Right atrium auricular region (tissue), 2 donors: ENCODE measurements around the gene IL1R1. TPM values are rescaled to one million over a fixed set of nuclear protein-coding genes. Genes with fewer than 3 reads are reported as not detected.

ENCODE experiments used
- DNase-seq: peaks from one replicate; pipeline ENCODE4 v3.0.0-alpha.2; 2019; ENCODE audit warnings: low spot score
- H3K27ac ChIP-seq, 2 donors: fragments of 200-600 bp; sonication (generic); 1 replicate in 1 of 2; 2 replicates in 1 of 2; pipeline ENCODE4 v1.5.1; 2016 to 2019
- H3K27me3 ChIP-seq, 2 donors: fragments of 200-600 bp; sonication (generic); one replicate each; pipeline versions ENCODE4 v1.5.1 to v1.6.0; 2017 to 2019
- H3K36me3 ChIP-seq: fragments of 200-600 bp; sonication (generic); one replicate; pipeline ENCODE4 v1.5.1; 2016
- H3K4me1 ChIP-seq, 2 donors: fragments of 200-600 bp; sonication (generic); one replicate each; pipeline versions ENCODE4 v1.5.1 to v1.6.0; 2017 to 2019
- H3K4me3 ChIP-seq, 2 donors: fragments of 200-600 bp; sonication (generic); 1 replicate in 1 of 2; 2 replicates in 1 of 2; pipeline ENCODE4 v1.5.1; 2017 to 2019; ENCODE audit warnings: mild to moderate bottlenecking in 1 of 2, moderate library complexity in 1 of 2
- H3K9me3 ChIP-seq, 2 donors: fragments of 200-600 bp; sonication (generic); one replicate each; pipeline ENCODE4 v1.5.1; 2019
- CTCF ChIP-seq, 2 donors: fragments of 200-600 bp; sonication (generic); IDR thresholded peaks; one replicate each; pipeline ENCODE4 v1.5.1; 2019; ENCODE audit warnings: antibody characterized with exemption in 2 of 2
- total RNA-seq, 2 donors: library from RNA; depleted of rRNA; stranded (reverse); fragments of >200 nt; gene quantifications; one replicate each; pipeline ENCODE4 v1.1.0, GENCODE V29; 2016

The IL1R1 gene
- total RNA-seq, 2 donors from 2014 or later = 28.7 to 86.2 TPM

- H3K4me1 ChIP-seq = peaks cover 0 to 5% of the 10 kb centered on the region in 2 donors
- no peaks in the 10 kb centered on the region for H3K36me3 ChIP-seq
- no peaks in the 10 kb centered on the region for H3K9me3 ChIP-seq
- no peak for DNase-seq
- no peak overlapping the region for H3K27ac ChIP-seq
- H3K27me3 ChIP-seq = no peaks in the 10 kb centered on the region
- TF ChIP-seq CTCF (IDR thresholded peaks at IDR 0.05) = no peak
- H3K4me3 ChIP-seq = no peak overlapping the region
These were observed 32.4 kb upstream of the IL1R1 start for GRCh38 chr2:102110171-102110570.

- H3K27ac ChIP-seq = no peak overlapping the region
These were observed 31.8 kb upstream of the IL1R1 start for GRCh38 chr2:102110596-102111334.

GRCh38 chr2:102111823-102112222 lies 30.7 kb upstream of the IL1R1 start:
- Histone ChIP-seq H3K4me3 (no peak overlapping the region), H3K27ac (no peak overlapping the region), H3K9me3 (no peaks in the 10 kb centered on the region), H3K4me1 (no peaks in the 10 kb centered on the region), H3K36me3 (no peaks in the 10 kb centered on the region), H3K27me3 (no peaks in the 10 kb centered on the region)
- TF ChIP-seq CTCF (IDR thresholded peaks at IDR 0.05) = no peak
- DNase-seq = no peak

More at GRCh38 chr2:102110596-102111334, 31.8 kb upstream of the IL1R1 start:
- Histone ChIP-seq H3K4me1 (no peaks in the 10 kb centered on the region), H3K9me3 (no peaks in the 10 kb centered on the region), H3K27me3 (no peaks in the 10 kb centered on the region), H3K4me3 (no peak overlapping the region), H3K36me3 (no peaks in the 10 kb centered on the region)
- no peak for TF ChIP-seq CTCF (IDR thresholded peaks at IDR 0.05)
- DNase-seq = no peak

GRCh38 chr2:102112271-102112670 lies 30.3 kb upstream of the IL1R1 start:
- Histone ChIP-seq H3K4me1 (peaks cover 0 to 4% of the 10 kb centered on the region in 2 donors), H3K27me3 (no peaks in the 10 kb centered on the region), H3K9me3 (no peaks in the 10 kb centered on the region), H3K4me3 (no peak overlapping the region), H3K27ac (no peak overlapping the region), H3K36me3 (no peaks in the 10 kb centered on the region)
- DNase-seq = no peak
- no peak for TF ChIP-seq CTCF (IDR thresholded peaks at IDR 0.05)

GRCh38 chr2:102112692-102113665 lies 29.6 kb upstream of the IL1R1 start:
- H3K27me3 ChIP-seq = no peaks in the 10 kb centered on the region
- no peaks in the 10 kb centered on the region for H3K36me3 ChIP-seq
- TF ChIP-seq CTCF (IDR thresholded peaks at IDR 0.05) = no peak
- H3K4me1 ChIP-seq = peaks cover 0 to 4% of the 10 kb centered on the region in 2 donors
- DNase-seq = no peak
- no peaks in the 10 kb centered on the region for H3K9me3 ChIP-seq
- H3K4me3 ChIP-seq = no peak overlapping the region
- H3K27ac ChIP-seq = no peak overlapping the region
